GM06990 (cell line): ENCODE data around the gene PDE3B.
"Not testable (repeated sequence)": the region's sequence is repeated elsewhere in the genome, so short reads cannot be mapped to it uniquely, and the experiment has no call there.

ENCODE experiments used
- DNase-seq: peaks from one replicate; pipeline ENCODE4 v3.0.0-alpha.2; 2011; ENCODE audit not compliant: insufficient read length; ENCODE audit errors: extremely low read depth
- H3K27me3 ChIP-seq: replicated peaks from 2 replicates; pipeline ENCODE4 v1.6.0; 2011; ENCODE audit warnings: low read length; ENCODE audit not compliant: control insufficient read depth, insufficient read depth
- H3K36me3 ChIP-seq: 2 replicates; pipeline ENCODE4 v1.5.1; 2011; ENCODE audit warnings: low read length; ENCODE audit not compliant: control insufficient read depth, insufficient read depth
- H3K4me3 ChIP-seq: replicated peaks from 2 replicates; pipeline ENCODE4 v1.5.1; 2011; ENCODE audit warnings: low read depth, mild to moderate bottlenecking, control low read depth, low read length
- CTCF ChIP-seq: IDR thresholded peaks from 2 replicates; pipeline ENCODE4 v1.5.1; 2011; ENCODE audit warnings: low read length, control low read depth, mild to moderate bottlenecking, inconsistent platforms; ENCODE audit not compliant: insufficient read depth, poor library complexity, severe bottlenecking

PDE3B gene

GRCh38 chr11:14703731-14704130 is 60.1 kb downstream of the PDE3B start:
- Histone ChIP-seq H3K4me3 (no peak overlapping the region), H3K27me3 (no peaks in the 10 kb centered on the region), H3K36me3 (no peaks in the 10 kb centered on the region)
- no peak for TF ChIP-seq CTCF
- no peak for DNase-seq

- H3K4me3 ChIP-seq: no peak overlapping the region
- H3K36me3 ChIP-seq: no peaks in the 10 kb centered on the region
- TF ChIP-seq CTCF: no peak
- H3K27me3 ChIP-seq: no peaks in the 10 kb centered on the region
- no peak for DNase-seq
Observed at GRCh38 chr11:14705067-14705466, 61.5 kb downstream of the PDE3B start.

- H3K27me3 ChIP-seq: no peaks in the 10 kb centered on the region
- TF ChIP-seq CTCF: no peak
- no peak overlapping the region for H3K4me3 ChIP-seq
- DNase-seq: no peak
- no peaks in the 10 kb centered on the region for H3K36me3 ChIP-seq
Observed at GRCh38 chr11:14713496-14714244, 70.1 kb downstream of the PDE3B start.

- not testable (repeated sequence) for DNase-seq, H3K36me3 ChIP-seq, H3K27me3 ChIP-seq, H3K4me3 ChIP-seq
Observed at GRCh38 chr11:14715669-14716068, 72.1 kb downstream of the PDE3B start.

GRCh38 chr11:14722496-14722895 is 78.9 kb downstream of the PDE3B start:
- Histone ChIP-seq H3K27me3 (no peaks in the 10 kb centered on the region), H3K4me3 (no peak overlapping the region), H3K36me3 (no peaks in the 10 kb centered on the region)
- TF ChIP-seq CTCF: no peak
- DNase-seq: no peak

GRCh38 chr11:14725150-14725549 is 81.5 kb downstream of the PDE3B start:
- TF ChIP-seq CTCF: no peak
- no peaks in the 10 kb centered on the region for H3K27me3 ChIP-seq
- no peaks in the 10 kb centered on the region for H3K36me3 ChIP-seq
- no peak overlapping the region for H3K4me3 ChIP-seq
- no peak for DNase-seq
